ENCODE data around the gene ASTN2.

Gene ASTN2

DNA sequence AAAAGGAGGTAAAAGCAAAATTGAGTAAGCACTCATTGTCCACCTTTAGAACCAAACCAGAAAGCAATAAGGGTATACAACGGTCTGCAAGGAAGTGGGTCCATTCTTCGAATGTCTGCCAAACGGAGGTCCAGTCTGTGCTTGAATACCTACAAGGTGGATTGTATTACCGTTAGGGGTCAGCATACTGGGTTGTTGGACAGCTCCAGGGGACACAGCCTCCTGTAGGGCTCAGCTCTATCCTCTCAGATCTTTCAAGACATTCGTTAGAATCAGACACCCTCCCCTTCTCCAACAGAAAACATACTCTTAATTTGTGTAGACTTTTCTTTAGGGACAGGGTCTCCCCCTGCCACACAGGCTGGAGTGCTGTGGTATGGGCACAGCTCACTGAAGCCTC, 5.5 kb downstream of the ASTN2 start:
- DNase-seq: no peak
- Histone ChIP-seq H3K27ac (no peak overlapping the region), H3K4me3 (ENCODE audit: low read depth, low read length) (no peak overlapping the region), H3K36me3 (replicated peaks) (no peaks in the 10 kb centered on the region), H3K27me3 (replicated peaks) (peaks cover 18% of the 10 kb centered on the region)
- TF ChIP-seq, protein P1, sequence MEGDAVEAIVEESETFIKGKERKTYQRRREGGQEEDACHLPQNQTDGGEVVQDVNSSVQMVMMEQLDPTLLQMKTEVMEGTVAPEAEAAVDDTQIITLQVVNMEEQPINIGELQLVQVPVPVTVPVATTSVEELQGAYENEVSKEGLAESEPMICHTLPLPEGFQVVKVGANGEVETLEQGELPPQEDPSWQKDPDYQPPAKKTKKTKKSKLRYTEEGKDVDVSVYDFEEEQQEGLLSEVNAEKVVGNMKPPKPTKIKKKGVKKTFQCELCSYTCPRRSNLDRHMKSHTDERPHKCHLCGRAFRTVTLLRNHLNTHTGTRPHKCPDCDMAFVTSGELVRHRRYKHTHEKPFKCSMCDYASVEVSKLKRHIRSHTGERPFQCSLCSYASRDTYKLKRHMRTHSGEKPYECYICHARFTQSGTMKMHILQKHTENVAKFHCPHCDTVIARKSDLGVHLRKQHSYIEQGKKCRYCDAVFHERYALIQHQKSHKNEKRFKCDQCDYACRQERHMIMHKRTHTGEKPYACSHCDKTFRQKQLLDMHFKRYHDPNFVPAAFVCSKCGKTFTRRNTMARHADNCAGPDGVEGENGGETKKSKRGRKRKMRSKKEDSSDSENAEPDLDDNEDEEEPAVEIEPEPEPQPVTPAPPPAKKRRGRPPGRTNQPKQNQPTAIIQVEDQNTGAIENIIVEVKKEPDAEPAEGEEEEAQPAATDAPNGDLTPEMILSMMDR (IDR thresholded peaks at IDR 0.05; ENCODE audit: low read depth, low read length, missing control alignments): no peak
- in situ Hi-C loops (cut with HindIII; ENCODE audit: low pct_ligation_motif_present, low sequenced_read_pairs): no loop called here

- H3K27ac ChIP-seq: no peak overlapping the region
- TF ChIP-seq, protein P1 (IDR thresholded peaks at IDR 0.05; ENCODE audit: low read depth, low read length, missing control alignments): no peak
- peaks cover 2% of the 10 kb centered on the region for H3K27me3 ChIP-seq (replicated peaks)
- no peak for DNase-seq
- no peak overlapping the region for H3K4me3 ChIP-seq (ENCODE audit: low read depth, low read length)
- in situ Hi-C loops (cut with HindIII; ENCODE audit: low pct_ligation_motif_present, low sequenced_read_pairs): no loop called here
- no peaks in the 10 kb centered on the region for H3K36me3 ChIP-seq (replicated peaks)
Measured at GRCh38 chr9:117407436-117408022, 7.3 kb downstream of the ASTN2 start.

GRCh38 chr9:117405950-117406705, 8.7 kb downstream of the ASTN2 start:
- Histone ChIP-seq H3K4me3 (ENCODE audit: low read depth, low read length) (no peak overlapping the region), H3K27me3 (replicated peaks) (no peaks in the 10 kb centered on the region), H3K36me3 (replicated peaks) (no peaks in the 10 kb centered on the region), H3K27ac (no peak overlapping the region)
- in situ Hi-C loops (cut with HindIII; ENCODE audit: low pct_ligation_motif_present, low sequenced_read_pairs): no loop called here
- TF ChIP-seq, protein P1 (IDR thresholded peaks at IDR 0.05; ENCODE audit: low read depth, low read length, missing control alignments): no peak
- no peak for DNase-seq

- Histone ChIP-seq H3K36me3 (replicated peaks) (no peaks in the 10 kb centered on the region), H3K27ac (no peak overlapping the region), H3K4me3 (ENCODE audit: low read depth, low read length) (no peak overlapping the region), H3K27me3 (replicated peaks) (no peaks in the 10 kb centered on the region)
- no peak for DNase-seq
- in situ Hi-C loops (cut with HindIII; ENCODE audit: low pct_ligation_motif_present, low sequenced_read_pairs): no loop called here
- TF ChIP-seq, protein P1 (IDR thresholded peaks at IDR 0.05; ENCODE audit: low read depth, low read length, missing control alignments): no peak
Measured at GRCh38 chr9:117403848-117404247, 11.0 kb downstream of the ASTN2 start.

DNA sequence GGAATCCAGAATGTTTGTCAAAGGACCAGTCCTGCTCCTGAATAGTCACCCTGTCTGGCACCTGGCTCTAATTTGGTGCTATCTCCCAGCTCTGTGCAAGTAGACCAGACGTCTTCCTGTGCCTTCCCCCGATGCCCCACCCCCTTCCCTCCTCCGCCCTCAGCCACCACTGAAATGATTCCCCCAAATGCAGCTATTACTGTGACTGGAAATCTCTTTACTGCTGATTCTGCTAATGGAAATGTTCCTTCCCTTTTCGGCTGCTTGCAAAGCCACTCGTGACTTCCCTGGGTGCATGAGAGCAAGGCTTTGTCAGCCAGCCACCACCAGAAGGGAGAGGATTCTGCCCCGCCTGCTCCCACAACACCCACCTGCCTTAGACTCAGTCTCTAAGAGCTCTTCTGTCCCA, 11.4 kb downstream of the ASTN2 start:
- TF ChIP-seq, protein P1 (IDR thresholded peaks at IDR 0.05; ENCODE audit: low read depth, low read length, missing control alignments): no peak

More for the DNA sequence above, 11.4 kb downstream of the ASTN2 start:
- DNase-seq: no peak
- no peaks in the 10 kb centered on the region for H3K27me3 ChIP-seq (replicated peaks)
- no peak overlapping the region for H3K27ac ChIP-seq
- in situ Hi-C loops (cut with HindIII; ENCODE audit: low pct_ligation_motif_present, low sequenced_read_pairs): no loop called here
- no peaks in the 10 kb centered on the region for H3K36me3 ChIP-seq (replicated peaks)
- H3K4me3 ChIP-seq (ENCODE audit: low read depth, low read length): no peak overlapping the region

Measured in brain microvascular endothelial cell (primary cell).